Diencephalon (tissue), 1 donor: ENCODE data around the gene MRPL28. TPM values are rescaled to one million over a fixed set of nuclear protein-coding genes. Genes with fewer than 3 reads are reported as not detected.

Experiments used
- total RNA-seq: library from RNA; depleted of rRNA; stranded (reverse); fragments of >200 nt; gene quantifications from one replicate; pipeline ENCODE4 v1.2.3, GENCODE V29; 2014

Gene MRPL28
- total RNA-seq: 62.5 TPM

GRCh38 chr16:370443-370842, at the start of gene MRPL28:
MRPL28 (minus strand) TSS chr16:370538; CDS start chr16:370218, 320 bp downstream.

GRCh38 chr16:401468-402348, 31.4 kb upstream of the MRPL28 start, which contains the start of gene DECR2:
DECR2 (plus strand) TSS chr16:401885; CDS start chr16:401964, 79 bp downstream.

GRCh38 chr16:397135-397661, 26.9 kb upstream of the MRPL28 start, which contains the start of gene NME4:
NME4 (plus strand) TSS chr16:397199; CDS start chr16:397223, 24 bp downstream.

GRCh38 chr16:381789-382717, 11.7 kb upstream of the MRPL28 start, which contains the start of gene PGAP6:
PGAP6 (minus strand) TSS chr16:381978; CDS start chr16:381821, 157 bp downstream.

GRCh38 chr16:352547-353403, 17.6 kb downstream of the MRPL28 start, which contains the start of gene AXIN1:
AXIN1 (minus strand) TSS chr16:352723; CDS start chr16:347025, 5,698 bp downstream.

Other genes with a start within 250 kb of the MRPL28 start
- gene NPRL3, start 231.9 kb downstream of the MRPL28 start, total RNA-seq: 11.3 TPM
- gene HBZ, start 217.9 kb downstream of the MRPL28 start, total RNA-seq: 1.2 TPM
- gene HBM, start 204.6 kb downstream of the MRPL28 start, total RNA-seq: 31.1 TPM
- gene HBA2, start 197.7 kb downstream of the MRPL28 start, total RNA-seq: 2,023 TPM
- 1,158 TPM for gene HBA1, start 193.9 kb downstream of the MRPL28 start, total RNA-seq
- 7.8 TPM for gene HBQ1, start 190.1 kb downstream of the MRPL28 start, total RNA-seq
- gene LUC7L, start 141.1 kb downstream of the MRPL28 start, total RNA-seq: 82.6 TPM
- gene FAM234A, start 135.7 kb downstream of the MRPL28 start, total RNA-seq: 31.1 TPM
- gene RGS11, start 94.6 kb downstream of the MRPL28 start, total RNA-seq: 10.1 TPM
- 68.7 TPM for gene ARHGDIG, start 89.9 kb downstream of the MRPL28 start, total RNA-seq
- gene PDIA2, start 87.4 kb downstream of the MRPL28 start, total RNA-seq: 12.5 TPM
- 16.1 TPM for gene AXIN1, start 17.8 kb downstream of the MRPL28 start, total RNA-seq
- gene PGAP6, start 11.4 kb upstream of the MRPL28 start, total RNA-seq: 32.3 TPM
- 16.4 TPM for gene NME4, start 26.7 kb upstream of the MRPL28 start, total RNA-seq
- 8.3 TPM for gene DECR2, start 31.3 kb upstream of the MRPL28 start, total RNA-seq
- gene RAB11FIP3, start 55.1 kb upstream of the MRPL28 start, total RNA-seq: 33.4 TPM
- gene CAPN15, start 157.2 kb upstream of the MRPL28 start, total RNA-seq: 12.2 TPM
- gene PRR35, start 189.9 kb upstream of the MRPL28 start, total RNA-seq: not detected
- 0.69 TPM for gene NHLRC4, start 196.5 kb upstream of the MRPL28 start, total RNA-seq
- 28.8 TPM for gene PIGQ, start 199.4 kb upstream of the MRPL28 start, total RNA-seq
- gene RAB40C, start 219.5 kb upstream of the MRPL28 start, total RNA-seq: 24.2 TPM